HEK293T (cell line): ENCODE results near the gene PPIE.

Experiments used
- CTCF ChIA-PET: fragments of 350-600 bp; formaldehyde crosslinking; extraction: SDS; loops from one replicate; lab custom pipeline; 2021; ENCODE audit warnings: antibody characterized with exemption, inconsistent platforms; lab: Yijun Ruan, JAX
- POLR2A ChIA-PET: fragments of 350-600 bp; formaldehyde crosslinking; extraction: SDS; loops from one replicate; lab custom pipeline; 2020; ENCODE audit warnings: antibody characterized with exemption, inconsistent platforms; lab: Yijun Ruan, JAX
- DNase-seq: peaks from one replicate; pipeline ENCODE4 v3.0.0; 2012; ENCODE audit warnings: mixed read lengths; ENCODE audit errors: extremely low spot score
- ARNT ChIP-seq: fragments of 450-650 bp; IDR thresholded peaks from 2 replicates; pipeline ENCODE4 v1.6.1; 2017; ENCODE audit warnings: mild to moderate bottlenecking
- BHLHE40 ChIP-seq: fragments of 450-650 bp; IDR thresholded peaks from 2 replicates; pipeline ENCODE4 v1.6.1; 2016; ENCODE audit warnings: mild to moderate bottlenecking, moderate library complexity, borderline replicate concordance
- CTBP1 ChIP-seq: fragments of 450-650 bp; IDR thresholded peaks from 2 replicates; pipeline ENCODE4 v1.6.1; 2016; ENCODE audit warnings: borderline replicate concordance
- ELF4 ChIP-seq: fragments of 450-650 bp; IDR thresholded peaks from 2 replicates; pipeline ENCODE4 v1.6.1; 2017; ENCODE audit warnings: antibody characterized with exemption
- FOXA1 ChIP-seq: fragments of 450-650 bp; IDR thresholded peaks from 2 replicates; pipeline ENCODE4 v1.6.1; 2016; ENCODE audit warnings: mild to moderate bottlenecking
- FOXK2 ChIP-seq: fragments of 450-650 bp; IDR thresholded peaks from 2 replicates; pipeline ENCODE4 v1.6.1; 2016; ENCODE audit warnings: mild to moderate bottlenecking
- FOXM1 ChIP-seq: fragments of 450-650 bp; IDR thresholded peaks from 2 replicates; pipeline ENCODE4 v1.6.1; 2017; ENCODE audit warnings: mild to moderate bottlenecking, borderline replicate concordance
- HDGF ChIP-seq: fragments of 450-650 bp; IDR thresholded peaks from 2 replicates; pipeline ENCODE4 v1.6.1; 2017; ENCODE audit warnings: antibody characterized with exemption, borderline replicate concordance
- L3MBTL2 ChIP-seq: fragments of 450-650 bp; conservative IDR thresholded peaks from 2 replicates; pipeline ENCODE4 v1.6.1; 2016; ENCODE audit warnings: mild to moderate bottlenecking
- LEF1 ChIP-seq: fragments of 450-650 bp; IDR thresholded peaks from 2 replicates; pipeline ENCODE4 v1.6.1; 2017; ENCODE audit warnings: mild to moderate bottlenecking, borderline replicate concordance
- NFRKB ChIP-seq: fragments of 450-650 bp; IDR thresholded peaks from 2 replicates; pipeline ENCODE4 v1.6.1; 2016; ENCODE audit warnings: mild to moderate bottlenecking, moderate library complexity
- PKNOX1 ChIP-seq: fragments of 450-650 bp; IDR thresholded peaks from 2 replicates; pipeline ENCODE4 v1.6.1; 2016
- SP1 ChIP-seq: fragments of 450-650 bp; IDR thresholded peaks from 2 replicates; pipeline ENCODE4 v1.6.1; 2017
- SUZ12 ChIP-seq: fragments of 450-650 bp; IDR thresholded peaks from 2 replicates; pipeline ENCODE4 v1.6.1; 2016; ENCODE audit warnings: mild to moderate bottlenecking
- TARDBP ChIP-seq: fragments of 450-650 bp; IDR thresholded peaks from 2 replicates; pipeline ENCODE4 v1.6.1; 2016
- ZNF384 ChIP-seq: fragments of 450-650 bp; IDR thresholded peaks from 2 replicates; pipeline ENCODE4 v1.6.1; 2016

The PPIE gene

GRCh38 chr1:39722495-39722894, 16.2 kb upstream of the PPIE start:
- ChIA-PET POLR2A (interaction anchor here (0.7 to 0.8 kb wide), 2 partner anchors 16 to 116 kb away, joined by 3 to 4 read pairs; partner anchors contain the start of gene PPIE), CTCF (interaction anchor here (1.0 kb wide), 1 partner anchor 116 kb away, joined by 5 read pairs; no protein-coding TSS in a partner anchor)
- TF ChIP-seq ZNF384 (no peak), ARNT (no peak), LEF1 (no peak), CTBP1 (no peak), PKNOX1 (no peak), TARDBP (no peak), FOXK2 (no peak), FOXM1 (no peak), SUZ12 (no peak), SP1 (no peak), HDGF (no peak)
- no peak for DNase-seq

- TF ChIP-seq L3MBTL2: no peak
- TF ChIP-seq ARNT: no peak
- TF ChIP-seq ZNF384: no peak
- TF ChIP-seq PKNOX1: no peak
- no peak for TF ChIP-seq SUZ12
- TF ChIP-seq FOXA1: no peak
- TF ChIP-seq SP1: no peak
- TF ChIP-seq ELF4: no peak
- no peak for TF ChIP-seq CTBP1
- no peak for TF ChIP-seq BHLHE40
- no peak for TF ChIP-seq HDGF
- TF ChIP-seq LEF1: no peak
- CTCF ChIA-PET: interaction anchor here (0.7 kb wide), 1 partner anchor 59 kb away, joined by 6 read pairs; no protein-coding TSS in a partner anchor
- DNase-seq: no peak
- POLR2A ChIA-PET: interaction anchor here (1.3 kb wide), 1 partner anchor 12 kb away, joined by 4 read pairs; the partner anchor contains the start of gene PPIE
These were observed 12.1 kb upstream of the PPIE start for GRCh38 chr1:39726600-39726999.

DNA sequence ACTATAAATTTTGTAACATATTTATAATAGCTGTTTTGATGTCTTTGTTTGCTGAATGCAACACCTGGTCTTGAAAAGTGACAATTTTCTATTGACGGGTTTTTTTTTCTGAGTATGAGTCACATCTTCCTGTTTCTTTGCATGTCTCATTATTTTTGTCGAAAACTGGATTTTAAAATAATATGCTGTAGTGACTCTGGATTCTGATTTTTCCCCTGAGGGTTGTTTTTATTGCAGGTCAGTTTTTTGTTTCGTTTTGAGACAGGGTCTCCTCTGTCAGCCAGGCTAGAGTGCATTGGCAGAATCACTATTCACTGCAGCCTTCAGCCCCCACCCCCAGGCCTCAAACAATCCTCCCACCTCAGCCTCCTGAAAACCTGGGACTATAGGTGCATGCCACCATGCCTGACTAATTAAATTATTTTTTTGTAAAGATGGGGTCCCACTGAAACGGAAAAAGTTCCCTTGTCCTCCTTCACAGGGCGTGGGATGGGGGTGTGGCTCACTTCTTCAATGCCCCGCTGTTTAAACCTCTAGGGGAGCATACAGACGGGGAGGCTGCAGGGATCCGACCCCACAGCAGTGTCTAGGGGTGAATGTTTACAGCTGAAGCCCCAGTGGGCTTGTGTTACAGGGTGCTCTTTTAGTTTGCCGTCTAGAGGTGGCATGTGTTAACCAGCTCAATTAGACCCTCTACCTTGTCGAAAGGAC, 11.3 kb upstream of the PPIE start:
- ChIA-PET CTCF (interaction anchor here (0.7 kb wide), 1 partner anchor 58 kb away, joined by 6 read pairs; no protein-coding TSS in a partner anchor), POLR2A (no interaction called here)
- TF ChIP-seq ZNF384: no peak
- no peak for TF ChIP-seq BHLHE40
- TF ChIP-seq CTBP1: no peak
- no peak for TF ChIP-seq ELF4
- no peak for TF ChIP-seq SUZ12
- TF ChIP-seq ARNT: no peak
- no peak for TF ChIP-seq LEF1
- TF ChIP-seq FOXK2: no peak
- TF ChIP-seq HDGF: no peak
- TF ChIP-seq PKNOX1: no peak
- no peak for TF ChIP-seq FOXM1
- no peak for TF ChIP-seq FOXA1
- no peak for TF ChIP-seq NFRKB
- no peak for TF ChIP-seq SP1
- no peak for TF ChIP-seq L3MBTL2
- TF ChIP-seq TARDBP: no peak
- no peak for DNase-seq

- no peak for DNase-seq
- TF ChIP-seq TARDBP (no peak), FOXM1 (no peak), CTBP1 (no peak)
- POLR2A ChIA-PET: no interaction called here
- CTCF ChIA-PET: no interaction called here
These were observed 10.8 kb upstream of the PPIE start for GRCh38 chr1:39727932-39728317.

GRCh38 chr1:39729030-39729429, 9.7 kb upstream of the PPIE start:
- no peak for DNase-seq
- CTCF ChIA-PET: interaction anchor here (0.6 to 0.8 kb wide), 2 partner anchors 123 to 537 kb away, joined by 3 read pairs; no protein-coding TSS in a partner anchor
- POLR2A ChIA-PET: interaction anchor here (0.5 to 2.2 kb wide), 2 partner anchors 10 to 14 kb away, joined by 3 to 15 read pairs; partner anchors contain the start of gene PPIE
- no peak for TF ChIP-seq FOXA1
- no peak for TF ChIP-seq HDGF
- no peak for TF ChIP-seq BHLHE40
- TF ChIP-seq SUZ12: no peak
- no peak for TF ChIP-seq LEF1
- TF ChIP-seq PKNOX1: no peak
- no peak for TF ChIP-seq ZNF384
- no peak for TF ChIP-seq ARNT
- TF ChIP-seq L3MBTL2: no peak

GRCh38 chr1:39729842-39730241, 8.8 kb upstream of the PPIE start:
- DNase-seq: no peak
- ChIA-PET POLR2A (interaction anchor here (2.2 kb wide), 1 partner anchor 9 kb away, joined by 15 read pairs; the partner anchor contains the start of gene PPIE), CTCF (interaction anchor here (0.6 to 0.8 kb wide), 2 partner anchors 123 to 538 kb away, joined by 3 read pairs; no protein-coding TSS in a partner anchor)
- no peak for TF ChIP-seq TARDBP
- no peak for TF ChIP-seq SP1
- TF ChIP-seq FOXM1: no peak
- no peak for TF ChIP-seq L3MBTL2
- no peak for TF ChIP-seq HDGF
- no peak for TF ChIP-seq CTBP1
- no peak for TF ChIP-seq ARNT
- TF ChIP-seq BHLHE40: no peak
- no peak for TF ChIP-seq FOXK2
- no peak for TF ChIP-seq PKNOX1
- TF ChIP-seq LEF1: no peak
- TF ChIP-seq ELF4: no peak
- TF ChIP-seq FOXA1: no peak
- no peak for TF ChIP-seq SUZ12
- TF ChIP-seq ZNF384: no peak
- no peak for TF ChIP-seq NFRKB
